ENCODE measurements around the gene ITSN1.
"Not testable (repeated sequence)": the region's sequence is repeated elsewhere in the genome, so short reads cannot be mapped to it uniquely, and the experiment has no call there.

The ITSN1 gene

GRCh38 chr21:33721081-33721480 is 78.8 kb downstream of the ITSN1 start:
- DNase-seq (ENCODE audit: extremely low read depth in 1 of 2, low read depth in 1 of 2): no peak

- not testable (repeated sequence) for DNase-seq (ENCODE audit: extremely low read depth in 1 of 2, low read depth in 1 of 2)
Observed at GRCh38 chr21:33729139-33729538, 86.8 kb downstream of the ITSN1 start.

DNA sequence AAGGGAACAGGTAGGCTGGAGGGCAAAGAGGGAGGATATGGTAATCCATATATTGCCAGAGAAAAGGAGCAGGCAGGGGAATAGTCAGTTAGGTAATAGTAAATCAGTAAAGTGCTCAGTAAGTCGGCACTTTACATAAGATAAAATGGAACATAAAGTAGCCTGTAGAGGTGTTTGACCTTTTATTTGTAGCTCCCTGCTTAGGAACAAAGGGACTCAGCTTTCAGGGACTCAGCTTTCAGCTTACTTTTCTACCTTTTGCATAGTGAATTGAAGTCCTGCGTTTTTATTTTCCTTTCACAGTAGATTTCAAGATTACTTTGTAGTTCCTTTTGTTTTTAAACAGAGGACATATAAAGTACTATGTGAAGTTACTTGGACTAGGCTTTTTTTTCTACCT is 87.3 kb downstream of the ITSN1 start:
- DNase-seq (ENCODE audit: extremely low read depth in 1 of 2, low read depth in 1 of 2): no peak

- DNase-seq (ENCODE audit: extremely low read depth in 1 of 2, low read depth in 1 of 2): no peak
Observed at GRCh38 chr21:33731447-33731846, 89.1 kb downstream of the ITSN1 start.

DNA sequence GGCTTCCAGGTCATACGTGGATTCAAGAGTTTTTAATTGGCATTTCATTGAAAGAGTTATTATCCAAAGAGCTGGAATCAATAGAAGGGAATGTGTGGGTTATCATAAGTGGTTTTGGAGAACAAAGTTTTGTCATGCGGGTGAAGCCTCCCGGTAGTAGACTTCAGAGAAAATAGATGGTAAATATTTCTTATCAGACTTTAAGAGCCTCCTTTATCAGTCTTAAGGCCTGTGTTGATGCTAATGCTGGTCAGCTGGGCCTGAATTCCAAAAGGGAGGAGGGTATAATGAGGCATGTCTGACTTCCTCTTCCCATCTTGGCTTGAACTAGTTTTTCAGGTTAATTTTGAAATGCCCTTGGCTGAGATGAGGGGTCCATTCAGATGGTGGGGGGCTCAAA is 89.7 kb downstream of the ITSN1 start:
- DNase-seq (ENCODE audit: extremely low read depth in 1 of 2, low read depth in 1 of 2): no peak

DNA sequence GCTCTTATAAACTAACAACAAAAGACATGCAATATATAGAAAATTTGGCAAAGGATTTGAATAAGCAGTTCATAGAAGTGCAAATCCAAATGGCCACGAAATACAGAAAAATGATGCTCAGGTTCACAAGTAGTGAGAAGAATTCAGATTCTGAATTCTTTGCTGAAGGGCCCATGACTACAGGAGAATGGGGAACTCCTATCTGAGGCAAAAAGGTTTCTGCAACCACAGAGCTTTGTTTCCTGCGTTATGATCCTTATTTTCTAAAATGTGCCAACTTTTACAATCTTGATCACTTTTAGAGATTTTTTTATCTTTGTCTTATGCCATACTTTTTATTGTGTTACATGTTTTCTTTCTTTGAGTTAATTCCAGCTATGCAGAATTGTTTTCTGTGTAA is 91.3 kb downstream of the ITSN1 start:
- no peak for DNase-seq (ENCODE audit: extremely low read depth in 1 of 2, low read depth in 1 of 2)

- no peak for DNase-seq (ENCODE audit: extremely low read depth in 1 of 2, low read depth in 1 of 2)
Observed at GRCh38 chr21:33734291-33734690, 92.0 kb downstream of the ITSN1 start.

DNA sequence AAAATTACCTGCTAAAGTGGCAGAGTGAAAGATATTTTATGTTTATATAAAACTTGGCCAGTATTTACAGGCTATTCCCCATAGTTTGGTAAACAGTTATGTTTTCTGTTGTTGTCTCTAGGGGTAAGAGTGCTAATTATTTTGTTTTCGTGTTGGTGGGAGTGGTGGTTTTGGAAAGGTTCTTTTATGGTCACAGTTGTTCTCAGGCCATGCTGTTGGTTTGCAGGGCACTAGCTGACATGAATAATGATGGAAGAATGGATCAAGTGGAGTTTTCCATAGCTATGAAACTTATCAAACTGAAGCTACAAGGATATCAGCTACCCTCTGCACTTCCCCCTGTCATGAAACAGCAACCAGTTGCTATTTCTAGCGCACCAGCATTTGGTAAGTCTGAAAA is 92.5 kb downstream of the ITSN1 start:
- no peak for DNase-seq (ENCODE audit: extremely low read depth in 1 of 2, low read depth in 1 of 2)

- DNase-seq (ENCODE audit: extremely low read depth in 1 of 2, low read depth in 1 of 2): no peak
Observed at GRCh38 chr21:33736569-33736968, 94.3 kb downstream of the ITSN1 start.

GRCh38 chr21:33739701-33740100 is 97.4 kb downstream of the ITSN1 start:
- no peak for DNase-seq (ENCODE audit: extremely low read depth in 1 of 2, low read depth in 1 of 2)

DNA sequence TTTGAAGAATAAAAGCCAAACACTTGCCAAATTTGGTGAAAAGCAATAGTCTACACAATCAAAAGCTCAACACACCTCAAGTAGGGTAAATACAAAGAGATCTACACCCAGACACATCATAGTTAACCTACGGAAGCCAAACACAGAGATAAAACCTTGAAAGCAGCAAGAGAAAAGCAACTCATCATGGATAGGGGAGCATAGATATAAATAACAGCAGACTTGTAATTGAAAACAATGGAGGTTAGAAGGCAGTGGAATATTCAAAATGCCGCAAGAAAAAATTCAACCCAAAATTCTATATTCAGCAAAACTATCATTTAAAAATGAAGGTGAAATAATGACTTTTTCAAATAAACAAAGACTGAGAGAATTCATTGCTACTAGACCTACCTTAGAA is 105.1 kb downstream of the ITSN1 start:
- no peak for DNase-seq (ENCODE audit: extremely low read depth in 1 of 2, low read depth in 1 of 2)

GRCh38 chr21:33748903-33749302 is 106.6 kb downstream of the ITSN1 start:
- no peak for DNase-seq (ENCODE audit: extremely low read depth in 1 of 2, low read depth in 1 of 2)

DNA sequence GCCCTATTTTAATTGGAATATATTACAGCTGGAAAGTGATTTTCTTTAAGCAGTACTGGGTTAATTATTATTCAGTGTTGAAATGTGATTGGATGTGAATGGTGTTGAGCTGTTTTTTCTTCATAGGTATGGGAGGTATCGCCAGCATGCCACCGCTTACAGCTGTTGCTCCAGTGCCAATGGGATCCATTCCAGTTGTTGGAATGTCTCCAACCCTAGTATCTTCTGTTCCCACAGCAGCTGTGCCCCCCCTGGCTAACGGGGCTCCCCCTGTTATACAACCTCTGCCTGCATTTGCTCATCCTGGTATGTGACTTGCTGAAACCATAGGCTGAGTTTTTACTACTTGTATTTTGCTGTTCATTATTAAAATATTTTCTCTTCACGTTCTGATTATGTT is 107.7 kb downstream of the ITSN1 start:
- DNase-seq (ENCODE audit: extremely low read depth in 1 of 2, low read depth in 1 of 2): no peak

GRCh38 chr21:33751120-33751519 is 108.8 kb downstream of the ITSN1 start:
- DNase-seq (ENCODE audit: extremely low read depth in 1 of 2, low read depth in 1 of 2): no peak

DNA sequence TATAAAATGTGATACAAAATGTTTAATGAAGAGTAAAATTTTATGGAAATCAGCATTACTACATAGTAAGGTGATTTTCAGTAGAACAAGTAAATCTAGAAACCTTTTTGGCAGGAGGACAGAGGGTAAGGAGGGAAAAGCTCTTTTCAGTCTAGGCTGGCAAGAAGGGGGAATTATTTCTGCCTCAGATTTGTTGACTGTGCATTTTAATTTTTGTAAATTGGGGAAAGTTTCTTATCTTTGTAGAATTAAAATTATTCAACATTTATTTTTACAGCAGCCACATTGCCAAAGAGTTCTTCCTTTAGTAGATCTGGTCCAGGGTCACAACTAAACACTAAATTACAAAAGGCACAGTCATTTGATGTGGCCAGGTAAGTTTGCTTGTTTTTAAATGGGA is 109.2 kb downstream of the ITSN1 start:
- no peak for DNase-seq (ENCODE audit: extremely low read depth in 1 of 2, low read depth in 1 of 2)

- DNase-seq (ENCODE audit: extremely low read depth in 1 of 2, low read depth in 1 of 2): no peak
Observed at GRCh38 chr21:33752260-33752659, 110.0 kb downstream of the ITSN1 start.

GRCh38 chr21:33753886-33754285 is 111.6 kb downstream of the ITSN1 start:
- DNase-seq (ENCODE audit: extremely low read depth in 1 of 2, low read depth in 1 of 2): no peak

DNA sequence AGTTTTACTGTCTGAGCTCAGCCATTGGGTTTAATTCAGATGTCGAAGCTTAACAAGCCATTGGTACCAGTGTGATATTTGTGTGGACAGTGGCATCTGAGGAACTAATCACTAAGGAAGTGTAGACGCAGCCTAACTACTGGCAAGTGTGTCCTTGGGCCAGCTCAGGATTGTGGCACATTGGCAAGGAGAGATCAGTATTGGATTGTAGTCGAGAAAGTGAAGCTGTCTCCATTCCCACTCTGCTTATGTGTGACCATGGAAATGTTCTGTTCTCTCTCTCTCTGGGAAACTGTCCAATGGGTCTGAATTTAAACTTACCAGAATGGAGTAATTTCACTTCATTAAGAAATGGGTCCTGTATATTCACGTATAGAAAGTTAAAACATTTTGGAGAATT is 112.2 kb downstream of the ITSN1 start:
- no peak for DNase-seq (ENCODE audit: extremely low read depth in 1 of 2, low read depth in 1 of 2)

- DNase-seq (ENCODE audit: extremely low read depth in 1 of 2, low read depth in 1 of 2): no peak
Observed at GRCh38 chr21:33755354-33755753, 113.1 kb downstream of the ITSN1 start.

- no peak for DNase-seq (ENCODE audit: extremely low read depth in 1 of 2, low read depth in 1 of 2)
Observed at GRCh38 chr21:33760641-33761440, 118.5 kb downstream of the ITSN1 start.

DNA sequence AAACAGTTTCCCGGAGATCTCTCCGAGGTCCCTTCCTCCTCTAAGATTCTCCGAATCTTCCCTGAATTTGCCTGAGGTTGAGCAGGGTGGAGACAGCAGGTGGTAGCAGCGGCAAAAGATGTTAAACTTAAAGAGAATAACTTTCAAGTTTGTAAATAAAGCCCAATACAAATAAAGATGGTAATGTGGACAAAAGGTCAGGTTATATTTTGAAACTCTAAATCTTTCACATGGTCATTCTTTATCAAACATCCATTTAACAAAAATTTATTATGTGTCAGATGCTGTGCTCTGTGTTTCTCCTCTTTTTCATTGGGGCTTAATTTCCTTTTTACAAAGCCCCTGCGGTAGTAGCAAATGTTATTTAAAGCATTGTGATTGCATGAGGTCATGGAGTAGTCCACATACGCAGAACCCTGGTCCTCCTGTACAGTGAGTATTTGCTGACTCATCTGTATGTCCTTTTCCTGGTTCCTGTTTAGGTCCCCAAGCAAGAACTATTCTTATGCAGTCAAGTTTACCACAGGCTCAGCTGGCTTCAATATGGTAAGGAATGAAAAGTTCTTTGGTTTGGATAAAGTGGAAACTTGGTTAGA is 119.2 kb downstream of the ITSN1 start:
- no peak for DNase-seq (ENCODE audit: extremely low read depth in 1 of 2, low read depth in 1 of 2)

DNA sequence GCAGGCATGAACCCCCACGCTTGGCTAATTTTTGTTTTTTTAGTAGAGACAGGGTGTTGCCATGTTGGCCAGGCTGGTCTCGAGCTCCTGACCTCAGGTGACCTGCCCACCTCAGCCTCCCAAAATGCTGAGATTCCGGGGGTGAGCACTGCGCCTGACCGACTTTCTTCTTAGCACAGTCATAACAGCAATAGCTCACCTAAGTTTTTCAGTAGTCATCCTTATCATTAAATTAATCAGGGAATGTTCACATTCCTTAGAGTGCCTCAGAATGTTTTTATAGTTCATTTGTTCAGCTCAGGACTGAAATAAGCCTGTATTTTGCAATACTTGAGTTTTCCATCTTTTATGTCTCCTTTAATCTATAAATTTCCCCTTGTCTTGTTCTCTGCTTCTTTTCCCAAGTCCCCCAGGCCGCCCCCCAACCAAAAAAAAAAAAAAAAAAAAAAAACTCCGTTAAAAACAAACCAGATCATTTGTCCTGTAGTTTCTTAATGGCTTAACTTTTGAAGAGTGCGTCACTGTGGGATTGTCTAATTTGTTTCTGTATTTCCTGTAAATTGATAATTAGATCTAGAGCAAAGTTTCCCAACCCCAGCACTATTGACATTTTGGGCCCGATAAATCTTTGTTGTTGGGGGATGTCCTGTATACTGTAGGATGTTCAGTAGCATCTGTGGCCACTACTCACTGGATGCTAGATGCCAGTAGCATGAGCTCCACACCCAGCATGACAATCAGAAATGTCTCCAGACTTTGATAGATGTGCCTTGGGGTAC is 120.7 kb downstream of the ITSN1 start:
- DNase-seq (ENCODE audit: extremely low read depth in 1 of 2, low read depth in 1 of 2): no peak

Measured in stimulated activated CD8-positive, alpha-beta memory T cell treated with anti-CD3 and anti-CD28 coated beads, Interleukin-7, amount 100 ng/mL, for 48 hours (primary cell).